Gastrocnemius medialis (tissue), 4 donors: ENCODE measurements around the gene TAS2R40. TPM values are rescaled to one million over a fixed set of nuclear protein-coding genes. Genes with fewer than 3 reads are reported as not detected.

Experiments used
- ATAC-seq, 2 donors: fragments of 150-250 bp; one replicate each; pipeline ENCODE4 v1.9.1; 2016
- DNase-seq, 2 donors: peaks; one replicate each; pipeline ENCODE4 v3.0.0-alpha.2; 2019
- H3K27ac ChIP-seq, 4 donors: fragments of 200-600 bp; sonication (generic); 1 replicate in 1 of 4; 2 replicates in 3 of 4; pipeline ENCODE4 v1.5.1; 2016 to 2018; ENCODE audit warnings: mild to moderate bottlenecking in 2 of 4, moderate library complexity in 1 of 4
- H3K27me3 ChIP-seq, 3 donors: fragments of 200-600 bp; sonication (generic) in 2 of 3; 1 replicate in 1 of 3; 2 replicates in 2 of 3; pipeline versions ENCODE4 v1.5.1 to v1.6.0; 2016 to 2019; ENCODE audit warnings: mild to moderate bottlenecking in 1 of 3, moderate library complexity in 1 of 3
- H3K36me3 ChIP-seq, 2 donors: fragments of 200-600 bp; sonication (generic) in 1 of 2; one replicate each; pipeline ENCODE4 v1.5.1; 2017 to 2018
- H3K4me1 ChIP-seq, 2 donors: fragments of 200-600 bp; sonication (generic) in 1 of 2; one replicate each; pipeline ENCODE4 v1.5.1; 2016 to 2017; ENCODE audit warnings: mild to moderate bottlenecking in 2 of 2
- H3K4me3 ChIP-seq, 4 donors: fragments of 200-600 bp; sonication (generic) in 3 of 4; 1 replicate in 1 of 4; 2 replicates in 3 of 4; pipeline ENCODE4 v1.5.1; 2016 to 2019; ENCODE audit warnings: mild to moderate bottlenecking in 2 of 4
- H3K9me3 ChIP-seq, 3 donors: fragments of 200-600 bp; sonication (generic) in 2 of 3; 1 replicate in 1 of 3; 2 replicates in 2 of 3; pipeline ENCODE4 v1.5.1; 2016 to 2019
- POLR2A ChIP-seq, 2 donors: fragments of 450-650 bp; IDR thresholded peaks; one replicate each; pipeline ENCODE4 v1.6.1; 2017; ENCODE audit warnings: antibody characterized with exemption in 2 of 2, mild to moderate bottlenecking in 2 of 2, moderate library complexity in 2 of 2
- in situ Hi-C, 4 donors: fragments of 200-750 bp; cut with MboI; loops; one replicate each; pipeline versions ENCODE4 v1.15.0 to v1.8.0; 2017; ENCODE audit warnings: low sequenced_read_pairs in 4 of 4
- intact Hi-C: fragments of 100-400 bp; cut with DNase I; formaldehyde crosslinking; loops from one replicate; pipeline ENCODE4 v1.15.1; 2023; ENCODE audit warnings: low total_unique reads
- total RNA-seq, 4 donors: library from RNA; depleted of rRNA; stranded (reverse); fragments of >200 nt; gene quantifications; one replicate each; pipeline versions ENCODE4 v1.1.0 to v1.2.3, GENCODE V29; 2016
- TF ChIP-seq, protein P1 (sequence below), 5 experiments: fragments of 450-650 bp in 3 of 5; fragments of 200-600 bp in 2 of 5; sonication (generic) in 2 of 5; IDR thresholded peaks in 4 of 5; conservative IDR thresholded peaks in 1 of 5; 1 replicate in 4 of 5; 2 replicates in 1 of 5; pipeline ENCODE4 v1.5.1; 2016 to 2019; ENCODE audit warnings: antibody characterized with exemption in 5 of 5, mild to moderate bottlenecking in 3 of 5, moderate library complexity in 3 of 5

Gene TAS2R40
- total RNA-seq, 4 donors from 2014 or later = not detected

DNA sequence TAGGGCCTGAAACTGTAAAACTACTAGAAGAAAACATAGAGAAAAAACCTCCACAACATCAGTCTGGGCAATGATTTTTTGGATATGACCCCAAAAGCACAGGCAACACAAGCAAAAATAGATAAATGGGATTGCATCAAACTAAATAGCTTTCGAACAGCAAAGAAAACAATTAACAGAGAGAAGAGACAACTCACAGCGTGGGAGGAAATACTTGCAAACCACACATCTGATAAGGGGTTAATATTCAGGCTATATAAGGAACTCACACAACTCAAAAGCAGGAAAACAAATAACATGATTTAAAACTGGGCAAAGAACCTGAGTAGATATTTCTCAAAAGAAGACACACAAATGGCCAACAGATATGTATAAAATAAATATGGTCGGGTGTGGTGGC is 33.7 kb downstream of the TAS2R40 start:
- no peak overlapping the region for H3K27ac ChIP-seq
- intact Hi-C loops = no loop called here
- H3K36me3 ChIP-seq = no peaks in the 10 kb centered on the region
- DNase-seq (no peak), ATAC-seq (no peak)
- in situ Hi-C loops = no loop called here
- H3K4me1 ChIP-seq = peaks cover 0 to 10% of the 10 kb centered on the region in 2 donors
- no peak overlapping the region for H3K4me3 ChIP-seq
- H3K27me3 ChIP-seq = no peaks in the 10 kb centered on the region
- TF ChIP-seq, protein P1, sequence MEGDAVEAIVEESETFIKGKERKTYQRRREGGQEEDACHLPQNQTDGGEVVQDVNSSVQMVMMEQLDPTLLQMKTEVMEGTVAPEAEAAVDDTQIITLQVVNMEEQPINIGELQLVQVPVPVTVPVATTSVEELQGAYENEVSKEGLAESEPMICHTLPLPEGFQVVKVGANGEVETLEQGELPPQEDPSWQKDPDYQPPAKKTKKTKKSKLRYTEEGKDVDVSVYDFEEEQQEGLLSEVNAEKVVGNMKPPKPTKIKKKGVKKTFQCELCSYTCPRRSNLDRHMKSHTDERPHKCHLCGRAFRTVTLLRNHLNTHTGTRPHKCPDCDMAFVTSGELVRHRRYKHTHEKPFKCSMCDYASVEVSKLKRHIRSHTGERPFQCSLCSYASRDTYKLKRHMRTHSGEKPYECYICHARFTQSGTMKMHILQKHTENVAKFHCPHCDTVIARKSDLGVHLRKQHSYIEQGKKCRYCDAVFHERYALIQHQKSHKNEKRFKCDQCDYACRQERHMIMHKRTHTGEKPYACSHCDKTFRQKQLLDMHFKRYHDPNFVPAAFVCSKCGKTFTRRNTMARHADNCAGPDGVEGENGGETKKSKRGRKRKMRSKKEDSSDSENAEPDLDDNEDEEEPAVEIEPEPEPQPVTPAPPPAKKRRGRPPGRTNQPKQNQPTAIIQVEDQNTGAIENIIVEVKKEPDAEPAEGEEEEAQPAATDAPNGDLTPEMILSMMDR (IDR thresholded peaks at IDR 0.05 in 4 of 5, conservative IDR thresholded peaks at IDR 0.05 in 1 of 5) = no peak
- TF ChIP-seq POLR2A (IDR thresholded peaks at IDR 0.05) = no peak
- H3K9me3 ChIP-seq = no peaks in the 10 kb centered on the region

DNA sequence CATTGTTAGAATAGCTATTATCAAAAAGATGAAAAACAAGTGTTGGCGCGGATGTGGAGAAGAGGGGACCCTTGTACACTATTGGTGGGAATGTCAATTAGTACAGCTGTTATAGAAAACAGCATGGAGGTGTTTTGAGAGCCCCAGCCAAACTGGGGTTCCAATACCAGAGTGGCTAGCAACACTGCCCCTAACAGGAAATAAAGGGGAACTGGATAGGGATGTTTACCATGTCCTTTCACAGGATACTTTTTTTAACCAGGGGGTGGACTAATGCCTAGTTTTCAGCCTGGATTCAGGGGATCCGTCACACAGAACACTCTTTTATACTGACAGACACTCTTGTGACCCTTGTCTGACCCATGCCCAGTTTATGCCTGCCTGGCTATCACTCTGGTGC is 34.5 kb downstream of the TAS2R40 start:
- in situ Hi-C loops (no loop called here), intact Hi-C loops (no loop called here)
- Histone ChIP-seq H3K27ac (no peak overlapping the region), H3K27me3 (no peaks in the 10 kb centered on the region), H3K36me3 (no peaks in the 10 kb centered on the region), H3K4me1 (peaks cover 0 to 10% of the 10 kb centered on the region in 2 donors), H3K4me3 (no peak overlapping the region), H3K9me3 (no peaks in the 10 kb centered on the region)
- DNase-seq (no peak), ATAC-seq (no peak)
- TF ChIP-seq, protein P1 (IDR thresholded peaks at IDR 0.05 in 4 of 5, conservative IDR thresholded peaks at IDR 0.05 in 1 of 5) = no peak
- no peak for TF ChIP-seq POLR2A (IDR thresholded peaks at IDR 0.05)

DNA sequence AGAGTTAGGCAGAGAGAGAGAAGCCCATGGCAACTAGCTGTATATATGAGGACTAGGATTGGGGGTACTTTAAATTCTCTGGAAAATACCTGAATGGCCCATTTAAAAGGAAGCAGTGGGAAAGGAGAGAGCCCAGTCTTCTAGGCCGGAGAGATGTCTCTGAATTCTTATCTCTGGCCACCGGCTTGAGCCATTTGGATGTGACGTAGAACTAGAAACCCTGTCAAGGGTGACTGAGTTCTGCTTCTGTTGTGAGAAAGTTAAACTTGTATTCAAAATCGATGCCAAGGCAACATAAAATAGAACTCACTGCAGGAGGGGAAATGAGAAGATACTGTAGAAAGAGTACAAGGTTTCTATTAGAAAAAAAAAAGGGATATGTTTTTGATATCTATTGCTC is 35.1 kb downstream of the TAS2R40 start:
- intact Hi-C loops (no loop called here), in situ Hi-C loops (no loop called here)
- Histone ChIP-seq H3K9me3 (no peaks in the 10 kb centered on the region), H3K4me1 (peaks cover 0 to 10% of the 10 kb centered on the region in 2 donors), H3K36me3 (no peaks in the 10 kb centered on the region), H3K27ac (no peak overlapping the region), H3K4me3 (no peak overlapping the region), H3K27me3 (no peaks in the 10 kb centered on the region)
- no peak for DNase-seq
- TF ChIP-seq POLR2A (IDR thresholded peaks at IDR 0.05) = no peak
- TF ChIP-seq, protein P1 (IDR thresholded peaks at IDR 0.05 in 4 of 5, conservative IDR thresholded peaks at IDR 0.05 in 1 of 5) = no peak
- ATAC-seq = no peak

DNA sequence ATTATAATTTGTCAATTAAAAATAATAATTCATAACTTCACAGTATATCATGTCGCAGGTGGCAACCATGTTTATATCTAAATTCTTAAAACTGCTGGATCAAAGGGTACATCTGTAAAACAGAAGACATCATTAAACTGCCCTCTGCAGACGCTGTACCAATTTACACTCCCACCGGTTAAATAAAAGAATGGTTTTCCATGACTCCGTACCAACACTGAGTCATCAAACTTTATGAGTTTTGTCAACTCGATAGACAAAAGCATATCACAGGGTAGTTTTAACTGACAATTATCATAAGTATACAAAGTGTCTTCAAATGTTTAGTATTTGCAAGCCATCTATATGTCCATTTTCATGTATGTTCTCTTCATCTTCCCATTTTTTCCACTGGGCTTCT is 35.7 kb downstream of the TAS2R40 start:
- Histone ChIP-seq H3K27me3 (no peaks in the 10 kb centered on the region), H3K4me1 (peaks cover under 1 to 10% of the 10 kb centered on the region in 2 donors), H3K4me3 (no peak overlapping the region), H3K36me3 (no peaks in the 10 kb centered on the region), H3K27ac (no peak overlapping the region), H3K9me3 (no peaks in the 10 kb centered on the region)
- DNase-seq (no peak), ATAC-seq (no peak)
- intact Hi-C loops (no loop called here), in situ Hi-C loops (no loop called here)
- no peak for TF ChIP-seq POLR2A (IDR thresholded peaks at IDR 0.05)
- TF ChIP-seq, protein P1 (IDR thresholded peaks at IDR 0.05 in 4 of 5, conservative IDR thresholded peaks at IDR 0.05 in 1 of 5) = no peak

DNA sequence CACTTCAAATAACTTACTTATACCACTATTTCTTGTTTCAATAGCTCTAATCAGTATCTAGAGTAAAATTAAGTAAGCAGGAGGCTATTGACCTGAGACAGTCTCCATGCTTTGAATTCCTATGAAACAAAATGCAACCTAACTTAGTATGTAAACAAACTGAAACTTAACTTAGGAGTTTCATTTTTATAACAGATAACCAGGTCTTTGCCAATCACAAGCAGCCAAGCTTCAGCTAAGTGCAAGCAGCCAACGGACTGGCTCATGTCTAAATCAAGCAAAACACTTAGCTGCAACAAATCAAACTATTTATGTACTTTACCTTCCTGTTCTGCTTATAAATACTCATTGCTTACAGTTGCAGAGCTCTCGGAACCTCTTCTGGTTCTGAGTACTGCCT is 37.0 kb downstream of the TAS2R40 start:
- Histone ChIP-seq H3K4me1 (peaks cover 6 to 14% of the 10 kb centered on the region in 2 donors), H3K27me3 (no peaks in the 10 kb centered on the region), H3K36me3 (no peaks in the 10 kb centered on the region), H3K27ac (peak overlapping the region in 1 of 4 donors; percentile 29), H3K4me3 (no peak overlapping the region), H3K9me3 (no peaks in the 10 kb centered on the region)
- DNase-seq (no peak), ATAC-seq (no peak)
- in situ Hi-C loops (no loop called here), intact Hi-C loops (no loop called here)
- TF ChIP-seq POLR2A (IDR thresholded peaks at IDR 0.05) = no peak
- TF ChIP-seq, protein P1 (IDR thresholded peaks at IDR 0.05 in 4 of 5, conservative IDR thresholded peaks at IDR 0.05 in 1 of 5) = no peak
